Measurements from ENCODE around the gene CELA1. TPM values are rescaled to one million over a fixed set of nuclear protein-coding genes. Genes with fewer than 3 reads are reported as not detected.
A peak's percentile ranks its signal among the peaks of the same experiment; 100 is the strongest.

Gene CELA1
- total and polyA plus RNA-seq, 2 experiments from 2014 or later = not detected

DNA sequence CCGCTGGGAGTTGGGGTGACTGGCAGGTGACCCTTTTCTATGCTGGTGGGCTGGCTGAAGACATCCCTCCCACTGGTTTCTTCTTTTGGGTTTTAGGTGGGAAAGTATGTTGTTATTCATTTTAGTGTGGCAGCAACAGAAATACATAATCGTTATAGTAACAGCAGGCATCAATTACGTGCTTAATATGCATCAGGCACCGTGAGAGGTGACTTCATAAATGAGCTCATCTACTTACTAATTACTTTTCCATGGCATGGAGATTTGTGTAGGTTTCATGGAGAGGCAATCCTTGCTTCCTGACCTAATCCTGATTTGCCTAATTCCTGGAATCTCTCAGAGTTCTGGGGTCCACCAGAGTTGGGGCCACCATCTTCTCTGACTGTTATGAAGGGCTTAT is 13.4 kb upstream of the CELA1 start:
- WGBS, 2 experiments (ENCODE audit: low coverage in 1 of 2, low lambda C conversion rate in 2 of 2, missing lambda C conversion rate in 2 of 2) = 53 to 56% methylated on average over 4 of the region's 4 CpGs
- in situ Hi-C loops (cut with MboI) = no loop called here
- no peaks in the 10 kb centered on the region for H4K20me1 ChIP-seq (ENCODE audit: insufficient read depth)
- no peak overlapping the region for H2AFZ ChIP-seq
- H3K9me2 ChIP-seq (ENCODE audit: insufficient read depth) = no peaks in the 10 kb centered on the region
- no peak overlapping the region for H3K4me2 ChIP-seq (ENCODE audit: unreplicated experiment)
- H3K27me3 ChIP-seq (replicated peaks; ENCODE audit: insufficient read depth) = no peaks in the 10 kb centered on the region
- H3F3A ChIP-seq (ENCODE audit: insufficient read depth) = no peaks in the 10 kb centered on the region
- H3K27ac ChIP-seq = no peak overlapping the region
- H3K79me2 ChIP-seq (ENCODE audit: insufficient read depth) = no peaks in the 10 kb centered on the region
- H3K9ac ChIP-seq = no peak overlapping the region
- no peaks in the 10 kb centered on the region for H3K9me3 ChIP-seq (ENCODE audit: low read depth)
- DNase-seq = peak; percentile 42
- H3K4me3 ChIP-seq = no peak overlapping the region
- TF ChIP-seq EZH2phosphoT487 (IDR thresholded peaks at IDR 0.05; ENCODE audit: insufficient read depth, low read depth) = no peak
- TF ChIP-seq EZH2 (IDR thresholded peaks at IDR 0.05; ENCODE audit: insufficient read depth, poor library complexity, severe bottlenecking) = no peak
- no peaks in the 10 kb centered on the region for H3K36me3 ChIP-seq (ENCODE audit: low read depth)
- H3K4me1 ChIP-seq (ENCODE audit: insufficient read depth) = no peaks in the 10 kb centered on the region

GRCh38 chr12:51358496-51358895 is 12.0 kb upstream of the CELA1 start:
- 94 to 96% methylated on average over 8 of the region's 8 CpGs for WGBS, 2 experiments (ENCODE audit: low coverage in 1 of 2, low lambda C conversion rate in 2 of 2, missing lambda C conversion rate in 2 of 2)
- TF ChIP-seq EZH2 (IDR thresholded peaks at IDR 0.05; ENCODE audit: insufficient read depth, poor library complexity, severe bottlenecking) (no peak), EZH2phosphoT487 (IDR thresholded peaks at IDR 0.05; ENCODE audit: insufficient read depth, low read depth) (no peak)
- H3K27me3 ChIP-seq (replicated peaks; ENCODE audit: insufficient read depth) = no peaks in the 10 kb centered on the region
- DNase-seq = no peak
- no peak overlapping the region for H3K27ac ChIP-seq
- no peak overlapping the region for H3K9ac ChIP-seq
- no peak overlapping the region for H3K4me3 ChIP-seq
- in situ Hi-C loops (cut with MboI) = no loop called here
- no peaks in the 10 kb centered on the region for H3K9me3 ChIP-seq (ENCODE audit: low read depth)
- no peaks in the 10 kb centered on the region for H3K9me2 ChIP-seq (ENCODE audit: insufficient read depth)
- no peak overlapping the region for H3K4me2 ChIP-seq (ENCODE audit: unreplicated experiment)
- H3K36me3 ChIP-seq (ENCODE audit: low read depth) = no peaks in the 10 kb centered on the region
- H2AFZ ChIP-seq = no peak overlapping the region
- H3K79me2 ChIP-seq (ENCODE audit: insufficient read depth) = no peaks in the 10 kb centered on the region
- no peaks in the 10 kb centered on the region for H3F3A ChIP-seq (ENCODE audit: insufficient read depth)
- H3K4me1 ChIP-seq (ENCODE audit: insufficient read depth) = no peaks in the 10 kb centered on the region
- no peaks in the 10 kb centered on the region for H4K20me1 ChIP-seq (ENCODE audit: insufficient read depth)

DNA sequence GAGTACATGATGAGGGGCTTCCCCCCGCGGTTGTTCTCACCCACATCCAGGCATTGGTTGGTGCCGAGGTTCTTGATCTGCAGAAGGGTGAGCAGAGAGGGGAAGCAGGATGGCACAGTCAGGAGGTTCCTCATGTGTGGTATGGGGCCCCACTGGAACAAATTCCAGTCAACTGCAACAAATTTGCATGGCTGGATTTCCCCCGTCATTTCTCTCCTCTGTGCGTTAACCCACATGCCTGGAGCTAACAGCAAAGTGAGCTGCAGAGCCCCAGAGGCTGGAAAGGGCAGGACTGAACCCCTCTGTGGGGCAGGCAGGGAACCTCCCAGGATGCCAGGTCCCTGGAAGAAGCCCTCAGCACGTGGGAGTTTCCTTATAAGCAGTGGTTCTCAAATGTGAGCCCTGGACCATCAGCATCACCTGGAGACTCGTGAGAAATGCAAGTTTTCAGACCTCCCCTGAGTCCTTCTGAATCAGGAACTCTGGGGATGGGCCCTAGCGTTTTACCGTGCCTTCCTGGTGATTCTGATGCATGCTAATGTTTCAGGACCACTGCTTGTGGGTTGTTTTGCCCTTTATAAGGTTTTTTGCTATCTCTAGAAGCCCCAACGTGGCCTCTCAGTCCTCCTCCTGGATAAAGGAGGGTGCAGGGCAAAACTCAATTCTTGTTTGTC is 11.0 kb upstream of the CELA1 start:
- DNase-seq = no peak
- no peaks in the 10 kb centered on the region for H3K9me2 ChIP-seq (ENCODE audit: insufficient read depth)
- H3K4me3 ChIP-seq = no peak overlapping the region
- TF ChIP-seq EZH2 (IDR thresholded peaks at IDR 0.05; ENCODE audit: insufficient read depth, poor library complexity, severe bottlenecking) = no peak
- TF ChIP-seq EZH2phosphoT487 (IDR thresholded peaks at IDR 0.05; ENCODE audit: insufficient read depth, low read depth) = no peak
- H3K4me1 ChIP-seq (ENCODE audit: insufficient read depth) = no peaks in the 10 kb centered on the region
- H3K27ac ChIP-seq = no peak overlapping the region
- WGBS, 2 experiments (ENCODE audit: low coverage in 1 of 2, low lambda C conversion rate in 2 of 2, missing lambda C conversion rate in 2 of 2) = 87 to 90% methylated on average over 10 of the region's 10 CpGs
- no peaks in the 10 kb centered on the region for H3F3A ChIP-seq (ENCODE audit: insufficient read depth)
- H3K9ac ChIP-seq = no peak overlapping the region
- H3K27me3 ChIP-seq (replicated peaks; ENCODE audit: insufficient read depth) = no peaks in the 10 kb centered on the region
- no peaks in the 10 kb centered on the region for H3K9me3 ChIP-seq (ENCODE audit: low read depth)
- no peak overlapping the region for H2AFZ ChIP-seq
- H3K79me2 ChIP-seq (ENCODE audit: insufficient read depth) = no peaks in the 10 kb centered on the region
- H3K4me2 ChIP-seq (ENCODE audit: unreplicated experiment) = no peak overlapping the region
- no peaks in the 10 kb centered on the region for H3K36me3 ChIP-seq (ENCODE audit: low read depth)
- no peaks in the 10 kb centered on the region for H4K20me1 ChIP-seq (ENCODE audit: insufficient read depth)
- in situ Hi-C loops (cut with MboI) = no loop called here

DNA sequence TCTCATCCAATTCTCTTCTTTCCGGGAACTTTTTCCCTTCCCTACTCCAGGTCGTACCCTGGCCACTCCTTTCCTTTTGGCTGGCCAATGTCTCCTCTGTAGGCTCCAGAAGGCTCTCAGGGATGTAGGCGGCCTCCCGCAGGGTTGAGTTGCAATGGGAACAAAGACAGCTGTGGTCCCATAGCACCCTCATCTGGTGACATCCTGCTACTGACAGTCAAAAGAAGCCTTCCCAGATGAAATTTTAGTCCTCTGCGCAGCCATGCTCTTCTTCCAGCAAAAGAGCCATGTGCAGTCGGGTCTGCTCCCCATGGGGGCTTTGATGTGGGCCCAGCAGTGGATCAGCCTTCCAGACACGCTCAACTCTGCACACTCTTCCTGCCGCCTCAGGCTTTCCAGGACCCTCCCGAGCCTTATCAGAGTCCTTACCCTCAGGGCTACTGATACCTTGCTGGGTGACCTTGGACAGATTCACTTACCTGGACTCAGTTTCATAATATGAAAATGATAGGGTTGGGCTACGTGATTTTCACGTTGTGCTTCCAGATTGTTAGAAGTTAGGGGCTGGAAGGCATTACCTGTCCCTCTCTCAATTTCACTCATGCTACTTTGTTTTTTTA is 5.5 kb upstream of the CELA1 start:
- 34 to 39% methylated on average over 11 of the region's 11 CpGs for WGBS, 2 experiments (ENCODE audit: low coverage in 1 of 2, low lambda C conversion rate in 2 of 2, missing lambda C conversion rate in 2 of 2)
- Histone ChIP-seq H3F3A (ENCODE audit: insufficient read depth) (peaks cover 10% of the 10 kb centered on the region), H3K4me2 (ENCODE audit: unreplicated experiment) (no peak overlapping the region), H3K27ac (no peak overlapping the region), H3K36me3 (ENCODE audit: low read depth) (no peaks in the 10 kb centered on the region), H3K79me2 (ENCODE audit: insufficient read depth) (no peaks in the 10 kb centered on the region), H3K27me3 (replicated peaks; ENCODE audit: insufficient read depth) (no peaks in the 10 kb centered on the region), H3K9ac (no peak overlapping the region), H3K4me3 (no peak overlapping the region), H2AFZ (no peak overlapping the region), H3K4me1 (ENCODE audit: insufficient read depth) (peaks cover 13% of the 10 kb centered on the region), H3K9me2 (ENCODE audit: insufficient read depth) (no peaks in the 10 kb centered on the region), H3K9me3 (ENCODE audit: low read depth) (no peaks in the 10 kb centered on the region), H4K20me1 (ENCODE audit: insufficient read depth) (no peaks in the 10 kb centered on the region)
- in situ Hi-C loops (cut with MboI) = no loop called here
- TF ChIP-seq EZH2 (IDR thresholded peaks at IDR 0.05; ENCODE audit: insufficient read depth, poor library complexity, severe bottlenecking) (no peak), EZH2phosphoT487 (IDR thresholded peaks at IDR 0.05; ENCODE audit: insufficient read depth, low read depth) (no peak)
- peak; percentile 79 for DNase-seq
